WTC11 (cell line): ENCODE results near the gene STK10. TPM values are rescaled to one million over a fixed set of nuclear protein-coding genes. Genes with fewer than 3 reads are reported as not detected.

Source experiments
- CBFB ChIP-seq: sonication (generic); formaldehyde crosslinking; IDR thresholded peaks from 2 replicates; pipeline ENCODE4 v1.8.1; 2022; ENCODE audit warnings: mild to moderate bottlenecking, low read depth, missing genetic modification reagents
- CREM ChIP-seq: sonication (generic); formaldehyde crosslinking; IDR thresholded peaks from 2 replicates; pipeline ENCODE4 v1.8.1; 2022; ENCODE audit warnings: mild to moderate bottlenecking, missing genetic modification reagents, moderate library complexity
- EMX1 ChIP-seq: fragments of 250-450 bp; sonication (Bioruptor Pico); IDR thresholded peaks from 2 replicates; pipeline ENCODE4 v1.8.0; 2021; ENCODE audit warnings: mild to moderate bottlenecking
- ETV6 ChIP-seq: sonication (generic); formaldehyde crosslinking; IDR thresholded peaks from 2 replicates; pipeline ENCODE4 v1.8.1; 2022; ENCODE audit warnings: mild to moderate bottlenecking, missing genetic modification reagents
- FOXP1 ChIP-seq: sonication (generic); formaldehyde crosslinking; IDR thresholded peaks from 2 replicates; pipeline ENCODE4 v1.8.0; 2022; ENCODE audit warnings: missing genetic modification reagents, mild to moderate bottlenecking, moderate library complexity, borderline replicate concordance
- KAT7 ChIP-seq: sonication (generic); formaldehyde crosslinking; IDR thresholded peaks from 2 replicates; pipeline ENCODE4 v1.8.1; 2023; ENCODE audit warnings: missing genetic modification reagents, mild to moderate bottlenecking, borderline replicate concordance
- NFATC4 ChIP-seq: fragments of 250-450 bp; sonication (Bioruptor Pico); IDR thresholded peaks from 2 replicates; pipeline ENCODE4 v1.9.0; 2021; ENCODE audit warnings: mild to moderate bottlenecking
- TEAD4 ChIP-seq: sonication (generic); formaldehyde crosslinking; IDR thresholded peaks from 2 replicates; pipeline ENCODE4 v1.8.0; 2022; ENCODE audit warnings: mild to moderate bottlenecking, missing genetic modification reagents
- total RNA-seq: library from RNA; stranded (reverse); gene quantifications from 3 replicates; pipeline ENCODE4 v1.2.3, GENCODE V29; 2021
- TF ChIP-seq, protein P1 (sequence below): fragments of 250-450 bp; sonication (Bioruptor Pico); IDR thresholded peaks from 2 replicates; pipeline ENCODE4 v1.9.0; 2021; ENCODE audit warnings: moderate library complexity, mild to moderate bottlenecking, inconsistent platforms, borderline replicate concordance
- TF ChIP-seq, protein P2 (sequence below): sonication (generic); formaldehyde crosslinking; IDR thresholded peaks from 2 replicates; pipeline ENCODE4 v1.8.1; 2023; ENCODE audit warnings: mild to moderate bottlenecking, missing genetic modification reagents, moderate library complexity
- TF ChIP-seq, protein P3 (sequence below): sonication (generic); formaldehyde crosslinking; IDR thresholded peaks from 2 replicates; pipeline ENCODE4 v1.8.1; 2023; ENCODE audit warnings: mild to moderate bottlenecking, missing genetic modification reagents, borderline replicate concordance
- TF ChIP-seq, protein P4 (sequence below): sonication (generic); formaldehyde crosslinking; IDR thresholded peaks from 2 replicates; pipeline ENCODE4 v1.8.0; 2023; ENCODE audit warnings: missing genetic modification reagents, mild to moderate bottlenecking, borderline replicate concordance
- TF ChIP-seq, protein P5 (sequence below): fragments of 250-450 bp; sonication (Bioruptor Pico); IDR thresholded peaks from 2 replicates; pipeline ENCODE4 v1.8.0; 2021; ENCODE audit warnings: mild to moderate bottlenecking
- TF ChIP-seq, protein P6 (sequence below): sonication (generic); formaldehyde crosslinking; IDR thresholded peaks from 2 replicates; pipeline ENCODE4 v1.8.1; 2023; ENCODE audit warnings: mild to moderate bottlenecking, missing genetic modification reagents
- TF ChIP-seq, protein P7 (sequence below): sonication (generic); formaldehyde crosslinking; conservative IDR thresholded peaks from 2 replicates; pipeline ENCODE4 v1.8.1; 2023; ENCODE audit warnings: mild to moderate bottlenecking, low read depth, missing genetic modification reagents, moderate library complexity
- TF ChIP-seq, protein P8 (sequence below): fragments of 250-450 bp; sonication (Bioruptor Pico); IDR thresholded peaks from 2 replicates; pipeline ENCODE4 v1.9.0; 2021; ENCODE audit warnings: mild to moderate bottlenecking

The STK10 gene
- total RNA-seq, 1 experiment from 2014 or later, result 20.5 TPM

DNA sequence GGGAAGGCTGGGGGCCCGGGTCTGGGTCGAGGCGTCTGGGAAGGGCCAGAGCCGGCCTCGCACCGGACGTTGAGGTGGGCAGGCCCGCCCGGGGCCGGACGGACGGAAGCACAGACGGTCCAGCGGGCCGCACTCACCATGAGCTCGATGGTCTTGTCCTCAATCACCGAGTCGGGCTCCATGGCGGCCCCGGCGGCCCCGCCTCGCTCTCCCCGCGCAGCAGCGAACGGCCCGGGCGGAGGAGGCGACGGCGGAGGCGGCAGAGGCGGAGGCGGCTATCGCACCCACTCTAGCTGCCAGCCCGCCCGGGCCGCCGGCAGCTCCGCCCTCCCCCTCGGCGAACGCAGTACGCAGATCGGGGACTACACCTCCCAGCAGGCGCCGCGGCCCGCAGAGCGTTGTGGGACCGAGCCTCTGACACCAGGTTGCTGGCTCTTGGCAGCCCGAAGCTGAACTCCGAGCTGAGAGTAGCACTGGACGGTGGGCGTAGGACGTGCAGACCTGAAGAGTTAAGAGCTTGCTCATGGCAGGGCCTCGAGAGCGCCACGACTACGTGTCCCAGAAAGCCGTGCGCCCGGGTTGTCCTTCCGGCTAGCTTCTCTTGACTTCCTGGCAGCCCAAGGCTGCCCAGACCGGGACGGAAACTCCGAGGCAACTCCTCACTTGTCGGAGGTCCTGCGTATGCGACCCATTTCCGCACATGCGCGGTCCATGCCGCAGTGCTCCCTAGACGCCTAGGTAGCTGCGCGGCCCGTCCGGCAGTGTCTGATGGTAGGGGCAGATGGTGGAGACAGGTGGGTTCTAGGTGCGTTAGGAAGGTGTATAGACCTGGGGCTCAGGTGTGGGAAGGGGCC lies 181.5 kb downstream of the STK10 start, which contains the start of gene FBXW11 (continued):
- TF ChIP-seq, protein P1, sequence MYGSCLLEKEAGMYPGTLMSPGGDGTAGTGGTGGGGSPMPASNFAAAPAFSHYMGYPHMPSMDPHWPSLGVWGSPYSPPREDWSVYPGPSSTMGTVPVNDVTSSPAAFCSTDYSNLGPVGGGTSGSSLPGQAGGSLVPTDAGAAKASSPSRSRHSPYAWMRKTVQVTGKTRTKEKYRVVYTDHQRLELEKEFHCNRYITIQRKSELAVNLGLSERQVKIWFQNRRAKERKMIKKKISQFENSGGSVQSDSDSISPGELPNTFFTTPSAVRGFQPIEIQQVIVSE, result no peak
- TF ChIP-seq, protein P2, sequence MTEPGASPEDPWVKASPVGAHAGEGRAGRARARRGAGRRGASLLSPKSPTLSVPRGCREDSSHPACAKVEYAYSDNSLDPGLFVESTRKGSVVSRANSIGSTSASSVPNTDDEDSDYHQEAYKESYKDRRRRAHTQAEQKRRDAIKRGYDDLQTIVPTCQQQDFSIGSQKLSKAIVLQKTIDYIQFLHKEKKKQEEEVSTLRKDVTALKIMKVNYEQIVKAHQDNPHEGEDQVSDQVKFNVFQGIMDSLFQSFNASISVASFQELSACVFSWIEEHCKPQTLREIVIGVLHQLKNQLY (CRISPR knock-in tag), result peak; percentile 56; the same call in 1 of the 2 replicates
- TF ChIP-seq, protein P3, sequence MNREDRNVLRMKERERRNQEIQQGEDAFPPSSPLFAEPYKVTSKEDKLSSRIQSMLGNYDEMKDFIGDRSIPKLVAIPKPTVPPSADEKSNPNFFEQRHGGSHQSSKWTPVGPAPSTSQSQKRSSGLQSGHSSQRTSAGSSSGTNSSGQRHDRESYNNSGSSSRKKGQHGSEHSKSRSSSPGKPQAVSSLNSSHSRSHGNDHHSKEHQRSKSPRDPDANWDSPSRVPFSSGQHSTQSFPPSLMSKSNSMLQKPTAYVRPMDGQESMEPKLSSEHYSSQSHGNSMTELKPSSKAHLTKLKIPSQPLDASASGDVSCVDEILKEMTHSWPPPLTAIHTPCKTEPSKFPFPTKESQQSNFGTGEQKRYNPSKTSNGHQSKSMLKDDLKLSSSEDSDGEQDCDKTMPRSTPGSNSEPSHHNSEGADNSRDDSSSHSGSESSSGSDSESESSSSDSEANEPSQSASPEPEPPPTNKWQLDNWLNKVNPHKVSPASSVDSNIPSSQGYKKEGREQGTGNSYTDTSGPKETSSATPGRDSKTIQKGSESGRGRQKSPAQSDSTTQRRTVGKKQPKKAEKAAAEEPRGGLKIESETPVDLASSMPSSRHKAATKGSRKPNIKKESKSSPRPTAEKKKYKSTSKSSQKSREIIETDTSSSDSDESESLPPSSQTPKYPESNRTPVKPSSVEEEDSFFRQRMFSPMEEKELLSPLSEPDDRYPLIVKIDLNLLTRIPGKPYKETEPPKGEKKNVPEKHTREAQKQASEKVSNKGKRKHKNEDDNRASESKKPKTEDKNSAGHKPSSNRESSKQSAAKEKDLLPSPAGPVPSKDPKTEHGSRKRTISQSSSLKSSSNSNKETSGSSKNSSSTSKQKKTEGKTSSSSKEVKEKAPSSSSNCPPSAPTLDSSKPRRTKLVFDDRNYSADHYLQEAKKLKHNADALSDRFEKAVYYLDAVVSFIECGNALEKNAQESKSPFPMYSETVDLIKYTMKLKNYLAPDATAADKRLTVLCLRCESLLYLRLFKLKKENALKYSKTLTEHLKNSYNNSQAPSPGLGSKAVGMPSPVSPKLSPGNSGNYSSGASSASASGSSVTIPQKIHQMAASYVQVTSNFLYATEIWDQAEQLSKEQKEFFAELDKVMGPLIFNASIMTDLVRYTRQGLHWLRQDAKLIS (CRISPR knock-in tag), result no peak
- TF ChIP-seq, protein P4, sequence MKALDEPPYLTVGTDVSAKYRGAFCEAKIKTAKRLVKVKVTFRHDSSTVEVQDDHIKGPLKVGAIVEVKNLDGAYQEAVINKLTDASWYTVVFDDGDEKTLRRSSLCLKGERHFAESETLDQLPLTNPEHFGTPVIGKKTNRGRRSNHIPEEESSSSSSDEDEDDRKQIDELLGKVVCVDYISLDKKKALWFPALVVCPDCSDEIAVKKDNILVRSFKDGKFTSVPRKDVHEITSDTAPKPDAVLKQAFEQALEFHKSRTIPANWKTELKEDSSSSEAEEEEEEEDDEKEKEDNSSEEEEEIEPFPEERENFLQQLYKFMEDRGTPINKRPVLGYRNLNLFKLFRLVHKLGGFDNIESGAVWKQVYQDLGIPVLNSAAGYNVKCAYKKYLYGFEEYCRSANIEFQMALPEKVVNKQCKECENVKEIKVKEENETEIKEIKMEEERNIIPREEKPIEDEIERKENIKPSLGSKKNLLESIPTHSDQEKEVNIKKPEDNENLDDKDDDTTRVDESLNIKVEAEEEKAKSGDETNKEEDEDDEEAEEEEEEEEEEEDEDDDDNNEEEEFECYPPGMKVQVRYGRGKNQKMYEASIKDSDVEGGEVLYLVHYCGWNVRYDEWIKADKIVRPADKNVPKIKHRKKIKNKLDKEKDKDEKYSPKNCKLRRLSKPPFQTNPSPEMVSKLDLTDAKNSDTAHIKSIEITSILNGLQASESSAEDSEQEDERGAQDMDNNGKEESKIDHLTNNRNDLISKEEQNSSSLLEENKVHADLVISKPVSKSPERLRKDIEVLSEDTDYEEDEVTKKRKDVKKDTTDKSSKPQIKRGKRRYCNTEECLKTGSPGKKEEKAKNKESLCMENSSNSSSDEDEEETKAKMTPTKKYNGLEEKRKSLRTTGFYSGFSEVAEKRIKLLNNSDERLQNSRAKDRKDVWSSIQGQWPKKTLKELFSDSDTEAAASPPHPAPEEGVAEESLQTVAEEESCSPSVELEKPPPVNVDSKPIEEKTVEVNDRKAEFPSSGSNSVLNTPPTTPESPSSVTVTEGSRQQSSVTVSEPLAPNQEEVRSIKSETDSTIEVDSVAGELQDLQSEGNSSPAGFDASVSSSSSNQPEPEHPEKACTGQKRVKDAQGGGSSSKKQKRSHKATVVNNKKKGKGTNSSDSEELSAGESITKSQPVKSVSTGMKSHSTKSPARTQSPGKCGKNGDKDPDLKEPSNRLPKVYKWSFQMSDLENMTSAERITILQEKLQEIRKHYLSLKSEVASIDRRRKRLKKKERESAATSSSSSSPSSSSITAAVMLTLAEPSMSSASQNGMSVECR (CRISPR knock-in tag), result peak; percentile 67; the same call in 1 of the 2 replicates
- TF ChIP-seq EMX1 (CRISPR knock-in tag), result no peak
- no peak for TF ChIP-seq CBFB
- TF ChIP-seq, protein P5, sequence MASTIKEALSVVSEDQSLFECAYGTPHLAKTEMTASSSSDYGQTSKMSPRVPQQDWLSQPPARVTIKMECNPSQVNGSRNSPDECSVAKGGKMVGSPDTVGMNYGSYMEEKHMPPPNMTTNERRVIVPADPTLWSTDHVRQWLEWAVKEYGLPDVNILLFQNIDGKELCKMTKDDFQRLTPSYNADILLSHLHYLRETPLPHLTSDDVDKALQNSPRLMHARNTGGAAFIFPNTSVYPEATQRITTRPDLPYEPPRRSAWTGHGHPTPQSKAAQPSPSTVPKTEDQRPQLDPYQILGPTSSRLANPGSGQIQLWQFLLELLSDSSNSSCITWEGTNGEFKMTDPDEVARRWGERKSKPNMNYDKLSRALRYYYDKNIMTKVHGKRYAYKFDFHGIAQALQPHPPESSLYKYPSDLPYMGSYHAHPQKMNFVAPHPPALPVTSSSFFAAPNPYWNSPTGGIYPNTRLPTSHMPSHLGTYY (CRISPR knock-in tag), result no peak
- TF ChIP-seq TEAD4 (CRISPR knock-in tag), result no peak
- TF ChIP-seq NFATC4, result no peak
- TF ChIP-seq CREM (CRISPR knock-in tag), result no peak; the same call in none of the 2 replicates
- peak; percentile 41; the same call in 1 of the 2 replicates for TF ChIP-seq ETV6 (CRISPR knock-in tag)
- TF ChIP-seq FOXP1 (CRISPR knock-in tag), result peak; percentile 71
- TF ChIP-seq KAT7 (CRISPR knock-in tag), result no peak; the same call in 1 of the 2 replicates
- TF ChIP-seq, protein P6, sequence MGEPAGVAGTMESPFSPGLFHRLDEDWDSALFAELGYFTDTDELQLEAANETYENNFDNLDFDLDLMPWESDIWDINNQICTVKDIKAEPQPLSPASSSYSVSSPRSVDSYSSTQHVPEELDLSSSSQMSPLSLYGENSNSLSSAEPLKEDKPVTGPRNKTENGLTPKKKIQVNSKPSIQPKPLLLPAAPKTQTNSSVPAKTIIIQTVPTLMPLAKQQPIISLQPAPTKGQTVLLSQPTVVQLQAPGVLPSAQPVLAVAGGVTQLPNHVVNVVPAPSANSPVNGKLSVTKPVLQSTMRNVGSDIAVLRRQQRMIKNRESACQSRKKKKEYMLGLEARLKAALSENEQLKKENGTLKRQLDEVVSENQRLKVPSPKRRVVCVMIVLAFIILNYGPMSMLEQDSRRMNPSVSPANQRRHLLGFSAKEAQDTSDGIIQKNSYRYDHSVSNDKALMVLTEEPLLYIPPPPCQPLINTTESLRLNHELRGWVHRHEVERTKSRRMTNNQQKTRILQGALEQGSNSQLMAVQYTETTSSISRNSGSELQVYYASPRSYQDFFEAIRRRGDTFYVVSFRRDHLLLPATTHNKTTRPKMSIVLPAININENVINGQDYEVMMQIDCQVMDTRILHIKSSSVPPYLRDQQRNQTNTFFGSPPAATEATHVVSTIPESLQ (CRISPR knock-in tag), result no peak
- TF ChIP-seq, protein P7, sequence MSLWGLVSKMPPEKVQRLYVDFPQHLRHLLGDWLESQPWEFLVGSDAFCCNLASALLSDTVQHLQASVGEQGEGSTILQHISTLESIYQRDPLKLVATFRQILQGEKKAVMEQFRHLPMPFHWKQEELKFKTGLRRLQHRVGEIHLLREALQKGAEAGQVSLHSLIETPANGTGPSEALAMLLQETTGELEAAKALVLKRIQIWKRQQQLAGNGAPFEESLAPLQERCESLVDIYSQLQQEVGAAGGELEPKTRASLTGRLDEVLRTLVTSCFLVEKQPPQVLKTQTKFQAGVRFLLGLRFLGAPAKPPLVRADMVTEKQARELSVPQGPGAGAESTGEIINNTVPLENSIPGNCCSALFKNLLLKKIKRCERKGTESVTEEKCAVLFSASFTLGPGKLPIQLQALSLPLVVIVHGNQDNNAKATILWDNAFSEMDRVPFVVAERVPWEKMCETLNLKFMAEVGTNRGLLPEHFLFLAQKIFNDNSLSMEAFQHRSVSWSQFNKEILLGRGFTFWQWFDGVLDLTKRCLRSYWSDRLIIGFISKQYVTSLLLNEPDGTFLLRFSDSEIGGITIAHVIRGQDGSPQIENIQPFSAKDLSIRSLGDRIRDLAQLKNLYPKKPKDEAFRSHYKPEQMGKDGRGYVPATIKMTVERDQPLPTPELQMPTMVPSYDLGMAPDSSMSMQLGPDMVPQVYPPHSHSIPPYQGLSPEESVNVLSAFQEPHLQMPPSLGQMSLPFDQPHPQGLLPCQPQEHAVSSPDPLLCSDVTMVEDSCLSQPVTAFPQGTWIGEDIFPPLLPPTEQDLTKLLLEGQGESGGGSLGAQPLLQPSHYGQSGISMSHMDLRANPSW, result no peak
- TF ChIP-seq, protein P8, sequence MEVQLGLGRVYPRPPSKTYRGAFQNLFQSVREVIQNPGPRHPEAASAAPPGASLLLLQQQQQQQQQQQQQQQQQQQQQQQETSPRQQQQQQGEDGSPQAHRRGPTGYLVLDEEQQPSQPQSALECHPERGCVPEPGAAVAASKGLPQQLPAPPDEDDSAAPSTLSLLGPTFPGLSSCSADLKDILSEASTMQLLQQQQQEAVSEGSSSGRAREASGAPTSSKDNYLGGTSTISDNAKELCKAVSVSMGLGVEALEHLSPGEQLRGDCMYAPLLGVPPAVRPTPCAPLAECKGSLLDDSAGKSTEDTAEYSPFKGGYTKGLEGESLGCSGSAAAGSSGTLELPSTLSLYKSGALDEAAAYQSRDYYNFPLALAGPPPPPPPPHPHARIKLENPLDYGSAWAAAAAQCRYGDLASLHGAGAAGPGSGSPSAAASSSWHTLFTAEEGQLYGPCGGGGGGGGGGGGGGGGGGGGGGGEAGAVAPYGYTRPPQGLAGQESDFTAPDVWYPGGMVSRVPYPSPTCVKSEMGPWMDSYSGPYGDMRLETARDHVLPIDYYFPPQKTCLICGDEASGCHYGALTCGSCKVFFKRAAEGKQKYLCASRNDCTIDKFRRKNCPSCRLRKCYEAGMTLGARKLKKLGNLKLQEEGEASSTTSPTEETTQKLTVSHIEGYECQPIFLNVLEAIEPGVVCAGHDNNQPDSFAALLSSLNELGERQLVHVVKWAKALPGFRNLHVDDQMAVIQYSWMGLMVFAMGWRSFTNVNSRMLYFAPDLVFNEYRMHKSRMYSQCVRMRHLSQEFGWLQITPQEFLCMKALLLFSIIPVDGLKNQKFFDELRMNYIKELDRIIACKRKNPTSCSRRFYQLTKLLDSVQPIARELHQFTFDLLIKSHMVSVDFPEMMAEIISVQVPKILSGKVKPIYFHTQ, result no peak
